Caki2 (cell line): ENCODE results near the gene MAP3K1. TPM values are rescaled to one million over a fixed set of nuclear protein-coding genes. Genes with fewer than 3 reads are reported as not detected.

Experiments
- DNase-seq: peaks from one replicate; pipeline ENCODE4 v3.0.0-alpha.2; 2015; ENCODE audit warnings: low read depth
- in situ Hi-C: cut with HindIII; loops from 2 replicates; pipeline ENCODE4 v1.10.0; 2016; ENCODE audit warnings: low sequenced_read_pairs, low pct_unique_long_range_greater_than_20kb, mixed read lengths
- total RNA-seq: library from RNA; depleted of rRNA; stranded (reverse); fragments of >200 nt; shearing (Covaris generic); gene quantifications from 2 replicates; pipeline ENCODE4 v1.2.3, GENCODE V29; 2014; ENCODE audit warnings: low replicate concordance

The MAP3K1 gene
- total RNA-seq, 1 experiment from 2014 or later, result 38.0 TPM

GRCh38 chr5:56837956-56838355, 22.6 kb downstream of the MAP3K1 start:
- in situ Hi-C loops, result no loop called here
- no peak for DNase-seq

- peak; percentile 80 for DNase-seq
- in situ Hi-C loops, result no loop called here
Observed at GRCh38 chr5:56838409-56839039, 23.2 kb downstream of the MAP3K1 start.

GRCh38 chr5:56839062-56839461, 23.7 kb downstream of the MAP3K1 start:
- no peak for DNase-seq
- in situ Hi-C loops, result no loop called here

GRCh38 chr5:56840597-56840996, 25.2 kb downstream of the MAP3K1 start:
- in situ Hi-C loops, result no loop called here
- DNase-seq, result no peak

GRCh38 chr5:56845277-56845676, 29.9 kb downstream of the MAP3K1 start:
- in situ Hi-C loops, result no loop called here
- DNase-seq, result no peak

- in situ Hi-C loops, result no loop called here
Observed at GRCh38 chr5:56845904-56846480, 30.6 kb downstream of the MAP3K1 start.

GRCh38 chr5:56848206-56848605, 32.9 kb downstream of the MAP3K1 start:
- DNase-seq, result no peak
- in situ Hi-C loops, result no loop called here

More at GRCh38 chr5:56845904-56846480, 30.6 kb downstream of the MAP3K1 start:
- DNase-seq, result no peak

- DNase-seq, result no peak
- in situ Hi-C loops, result no loop called here
Observed at GRCh38 chr5:56849671-56850070, 34.3 kb downstream of the MAP3K1 start.

GRCh38 chr5:56850423-56850822, 35.1 kb downstream of the MAP3K1 start:
- in situ Hi-C loops, result no loop called here

GRCh38 chr5:56851258-56851941, 36.1 kb downstream of the MAP3K1 start:
- peak; percentile 55 for DNase-seq
- in situ Hi-C loops, result no loop called here

More at GRCh38 chr5:56850423-56850822, 35.1 kb downstream of the MAP3K1 start:
- no peak for DNase-seq

GRCh38 chr5:56852228-56853000, 37.1 kb downstream of the MAP3K1 start:
- DNase-seq, result no peak
- in situ Hi-C loops, result no loop called here

- in situ Hi-C loops, result no loop called here
- no peak for DNase-seq
Observed at GRCh38 chr5:56853698-56854097, 38.3 kb downstream of the MAP3K1 start.

GRCh38 chr5:56854920-56855319, 39.6 kb downstream of the MAP3K1 start:
- no peak for DNase-seq

GRCh38 chr5:56856541-56857178, 41.3 kb downstream of the MAP3K1 start:
- in situ Hi-C loops, result no loop called here
- no peak for DNase-seq

More at GRCh38 chr5:56854920-56855319, 39.6 kb downstream of the MAP3K1 start:
- in situ Hi-C loops, result no loop called here

GRCh38 chr5:56858777-56859442, 43.6 kb downstream of the MAP3K1 start:
- DNase-seq, result no peak
- in situ Hi-C loops, result no loop called here

- in situ Hi-C loops, result no loop called here
- no peak for DNase-seq
Observed at GRCh38 chr5:56861893-56862485, 46.6 kb downstream of the MAP3K1 start.

GRCh38 chr5:56862909-56863308, 47.6 kb downstream of the MAP3K1 start:
- in situ Hi-C loops, result no loop called here
- DNase-seq, result peak; percentile 19

GRCh38 chr5:56871777-56872176, 56.4 kb downstream of the MAP3K1 start:
- no peak for DNase-seq
- in situ Hi-C loops, result no loop called here
